HG03108 (cell line): ENCODE results near the gene TTC28.
"Not testable (repeated sequence)": the region's sequence is repeated elsewhere in the genome, so short reads cannot be mapped to it uniquely, and the experiment has no call there.

Experiments
- ATAC-seq: cut with Tn5 transposase; IDR thresholded peaks from one replicate; pipeline ENCODE4 v1.9.1; 2021; ENCODE audit warnings: moderate library complexity; ENCODE audit not compliant: unreplicated experiment

The TTC28 gene

GRCh38 chr22:28369854-28370253, 309.8 kb downstream of the TTC28 start:
- no peak for ATAC-seq

DNA sequence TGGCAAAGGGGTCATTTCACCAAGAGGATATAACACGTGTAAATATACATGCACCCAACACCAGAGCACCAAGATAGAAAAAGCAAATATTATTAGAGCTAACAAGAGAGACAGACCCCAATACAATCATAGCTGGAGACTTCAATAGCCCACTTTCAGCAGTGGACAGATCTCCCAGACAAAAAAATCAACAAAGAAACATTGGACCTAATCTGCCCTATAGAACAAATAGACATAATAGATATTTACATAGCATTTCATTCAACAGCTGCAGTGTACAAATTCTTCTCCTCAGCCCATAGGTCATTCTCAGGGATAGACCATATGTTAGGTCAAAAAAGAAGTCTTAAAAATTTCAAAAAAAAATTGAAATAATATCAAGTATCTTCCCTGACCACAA, 312.8 kb downstream of the TTC28 start:
- ATAC-seq: no peak

DNA sequence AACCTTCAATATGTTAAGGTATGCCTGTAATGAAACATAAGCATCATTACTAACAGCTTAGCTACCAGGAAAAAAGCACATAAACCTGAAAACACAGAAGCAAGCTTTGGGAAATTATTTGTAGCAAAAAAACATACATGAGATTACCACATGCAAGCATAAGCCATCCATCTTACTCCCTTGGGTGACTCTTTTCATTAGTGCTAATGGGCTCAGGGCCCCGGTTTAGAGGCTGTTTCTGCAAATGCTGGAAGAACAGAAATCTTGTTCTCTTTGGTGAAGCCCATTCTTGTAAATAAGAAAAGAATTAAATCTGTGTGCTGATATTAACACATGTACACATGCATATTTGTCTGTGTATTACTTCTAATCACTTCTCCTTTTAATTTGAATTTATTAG, 314.3 kb downstream of the TTC28 start:
- no peak for ATAC-seq

GRCh38 chr22:28364105-28364504, 315.5 kb downstream of the TTC28 start:
- not testable (repeated sequence) for ATAC-seq

DNA sequence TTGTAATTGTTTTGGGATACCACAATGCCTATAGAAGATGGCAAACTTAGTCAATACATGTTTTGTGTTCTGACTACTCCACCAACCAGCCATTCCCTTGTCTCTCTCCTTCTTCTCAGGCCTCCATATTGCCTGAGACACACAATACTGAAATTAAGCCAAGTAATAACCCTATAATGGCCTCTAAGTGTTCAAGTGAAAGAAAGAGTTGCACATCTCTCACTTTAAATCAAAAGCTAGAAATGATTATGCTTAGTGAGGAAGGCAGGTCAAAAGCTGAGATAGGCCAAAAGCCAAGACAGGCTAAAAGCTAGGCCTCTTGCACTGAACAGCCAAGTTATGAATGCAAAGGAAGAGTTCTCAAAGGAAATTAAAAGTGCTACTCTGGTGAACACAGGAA, 318.7 kb downstream of the TTC28 start:
- ATAC-seq: no peak

- no peak for ATAC-seq
Measured at GRCh38 chr22:28358312-28358711, 321.3 kb downstream of the TTC28 start.

DNA sequence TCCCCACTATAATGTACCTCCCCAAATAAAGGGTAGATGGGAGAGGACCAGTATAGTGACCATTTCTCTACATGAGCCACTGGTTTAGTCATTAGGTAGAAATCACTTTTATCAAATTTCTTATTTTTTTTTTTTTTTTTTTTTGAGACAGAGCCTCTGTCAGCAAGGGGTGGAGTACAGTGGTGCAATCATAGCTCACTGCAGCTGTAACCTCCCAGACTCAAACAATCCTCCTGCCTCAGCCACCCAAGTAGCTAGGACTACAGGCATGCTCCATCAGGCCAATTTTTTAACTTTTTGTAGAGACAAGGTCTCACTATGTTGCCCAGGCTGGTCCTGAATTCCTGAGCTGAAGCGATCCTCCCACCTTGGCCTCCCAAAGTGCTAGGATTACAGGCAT, 322.4 kb downstream of the TTC28 start:
- ATAC-seq: no peak

- ATAC-seq: no peak
Measured at GRCh38 chr22:28351476-28351875, 328.2 kb downstream of the TTC28 start.

GRCh38 chr22:28348613-28349609, 330.7 kb downstream of the TTC28 start:
- ATAC-seq: no peak

- ATAC-seq: no peak
Measured at GRCh38 chr22:28346308-28346707, 333.3 kb downstream of the TTC28 start.

- no peak for ATAC-seq
Measured at GRCh38 chr22:28344918-28345703, 334.5 kb downstream of the TTC28 start.

GRCh38 chr22:28341001-28341400, 338.6 kb downstream of the TTC28 start:
- ATAC-seq: no peak

DNA sequence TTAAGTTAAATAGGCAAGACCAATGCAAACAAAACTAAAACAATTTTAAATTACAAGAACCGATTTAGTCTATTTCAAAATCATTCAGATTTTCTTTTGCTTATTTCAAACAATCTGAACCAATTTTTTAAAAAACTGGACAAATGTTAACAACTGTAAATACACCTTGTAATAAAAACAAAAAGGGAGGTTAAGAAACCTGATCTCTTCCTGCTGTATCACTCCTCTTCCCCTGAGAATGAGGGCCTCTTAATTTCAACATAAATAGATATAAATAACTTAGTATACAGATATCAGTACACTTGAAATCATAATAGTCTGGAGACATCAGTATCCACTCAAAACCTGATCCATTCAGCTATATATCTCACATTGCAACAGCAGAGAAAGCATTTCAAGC, 346.6 kb downstream of the TTC28 start:
- no peak for ATAC-seq

DNA sequence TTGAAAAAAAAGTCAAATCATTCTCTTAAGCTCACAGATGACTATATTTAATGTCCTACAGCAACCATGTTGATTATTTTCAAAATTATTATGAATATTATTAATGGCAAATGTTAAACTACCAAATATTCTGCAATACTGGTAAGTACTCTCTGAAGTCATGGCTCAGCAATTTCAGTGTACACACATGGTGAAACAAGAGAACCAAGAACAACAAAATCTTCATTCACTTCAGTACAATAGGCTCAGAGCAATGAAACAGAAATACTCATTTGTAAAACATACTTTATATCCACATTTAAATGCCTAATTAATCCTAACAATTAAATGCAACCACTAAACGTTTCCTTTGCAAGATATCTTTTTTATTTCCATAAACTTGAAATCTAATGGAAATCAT, 347.2 kb downstream of the TTC28 start:
- no peak for ATAC-seq

GRCh38 chr22:28331695-28332094, 347.9 kb downstream of the TTC28 start:
- ATAC-seq: no peak

DNA sequence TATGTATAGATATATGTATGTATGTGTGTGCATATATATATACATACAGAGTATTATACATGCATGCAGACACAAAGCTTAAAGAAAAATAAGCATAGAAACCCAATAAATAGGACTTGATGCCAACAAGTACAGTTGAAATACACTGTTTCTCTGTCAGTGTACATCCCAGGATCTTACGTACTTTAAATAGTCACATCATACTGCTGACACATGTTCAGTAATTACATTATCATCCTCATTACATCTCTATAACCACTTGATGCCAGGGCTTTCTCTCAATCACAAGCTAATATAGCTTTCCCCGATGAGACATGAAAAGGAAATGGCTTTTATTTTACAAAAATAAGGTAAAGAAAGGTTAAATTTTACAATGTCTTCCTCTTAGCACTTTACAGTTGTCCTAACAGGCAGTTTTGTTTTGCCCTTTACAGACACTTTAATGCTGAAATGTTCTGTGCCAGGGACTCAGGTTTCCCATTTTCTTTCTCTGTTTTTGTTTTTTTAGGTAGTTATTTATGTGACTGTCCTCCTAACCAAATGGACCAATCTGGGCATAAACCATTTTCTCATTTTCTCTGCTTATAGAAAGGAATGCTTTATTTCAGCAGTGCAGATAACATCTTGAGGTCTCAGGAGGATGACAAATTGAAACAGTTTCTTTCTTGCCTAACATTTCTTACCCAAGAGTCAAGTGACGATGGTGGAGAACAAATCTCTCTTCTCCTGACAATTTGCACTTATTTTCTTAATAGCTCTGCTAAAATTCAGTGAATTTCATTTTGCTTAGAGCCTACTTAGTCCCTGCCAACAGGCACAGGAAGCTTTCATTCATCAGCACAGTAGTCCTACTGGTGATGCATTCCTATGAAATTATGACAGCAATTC, 350.2 kb downstream of the TTC28 start:
- no peak for ATAC-seq

GRCh38 chr22:28328756-28329155, 350.9 kb downstream of the TTC28 start:
- ATAC-seq: no peak

DNA sequence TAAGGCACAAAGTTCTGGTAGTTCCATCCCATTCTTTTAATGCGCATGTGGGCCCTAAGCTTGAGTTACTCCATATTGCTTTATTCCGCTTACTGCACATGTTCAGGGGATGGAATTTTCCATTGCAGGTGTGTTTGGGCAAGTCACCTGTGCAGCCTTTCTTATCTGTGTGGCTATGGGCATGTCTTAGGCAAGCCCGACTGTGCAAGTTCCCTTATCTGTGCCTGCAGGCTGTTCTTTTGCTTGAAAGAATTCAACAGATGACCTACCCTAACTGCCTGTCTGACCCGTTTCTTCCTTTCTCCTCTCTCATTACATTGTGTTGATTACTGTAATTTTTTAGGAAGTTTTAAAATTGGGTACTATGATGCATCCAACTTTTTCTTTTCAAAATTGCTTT, 363.6 kb downstream of the TTC28 start:
- no peak for ATAC-seq

DNA sequence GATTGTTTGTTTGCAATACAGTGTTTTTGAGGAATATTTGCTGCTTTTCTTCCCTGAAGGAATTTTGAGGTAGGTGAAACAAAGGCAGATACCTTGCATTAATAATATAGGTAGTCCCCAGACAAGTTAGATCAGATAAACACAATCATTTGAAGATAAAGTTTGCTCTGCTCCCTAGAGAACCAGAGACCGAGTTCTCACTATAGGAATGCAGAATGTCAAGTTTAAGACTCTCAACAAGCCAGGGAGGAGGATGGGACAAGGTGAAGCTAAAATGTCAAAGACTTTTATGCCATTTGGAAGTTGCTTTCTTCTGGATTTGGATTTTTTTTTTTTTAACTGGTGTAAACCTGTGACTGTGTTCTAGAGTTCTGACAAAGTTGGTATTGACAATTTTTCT, 364.7 kb downstream of the TTC28 start:
- ATAC-seq: no peak

- ATAC-seq: no peak
Measured at GRCh38 chr22:28310299-28310698, 369.3 kb downstream of the TTC28 start.

- no peak for ATAC-seq
Measured at GRCh38 chr22:28299753-28300152, 379.9 kb downstream of the TTC28 start.
